Measurements from ENCODE around the gene ADGRG6.
"Not testable (repeated sequence)": the region's sequence is repeated elsewhere in the genome, so short reads cannot be mapped to it uniquely, and the experiment has no call there.

The ADGRG6 gene

GRCh38 chr6:142417331-142417750, 115.5 kb downstream of the ADGRG6 start:
- DNase-seq, result no peak
- H3K4me3 Mint-ChIP-seq, result no peak overlapping the region
- H3K9me3 Mint-ChIP-seq, result no peaks in the 10 kb centered on the region
- H3K27me3 Mint-ChIP-seq (ENCODE audit: low read depth, poor library complexity), result no peaks in the 10 kb centered on the region
- TF ChIP-seq, protein P1, sequence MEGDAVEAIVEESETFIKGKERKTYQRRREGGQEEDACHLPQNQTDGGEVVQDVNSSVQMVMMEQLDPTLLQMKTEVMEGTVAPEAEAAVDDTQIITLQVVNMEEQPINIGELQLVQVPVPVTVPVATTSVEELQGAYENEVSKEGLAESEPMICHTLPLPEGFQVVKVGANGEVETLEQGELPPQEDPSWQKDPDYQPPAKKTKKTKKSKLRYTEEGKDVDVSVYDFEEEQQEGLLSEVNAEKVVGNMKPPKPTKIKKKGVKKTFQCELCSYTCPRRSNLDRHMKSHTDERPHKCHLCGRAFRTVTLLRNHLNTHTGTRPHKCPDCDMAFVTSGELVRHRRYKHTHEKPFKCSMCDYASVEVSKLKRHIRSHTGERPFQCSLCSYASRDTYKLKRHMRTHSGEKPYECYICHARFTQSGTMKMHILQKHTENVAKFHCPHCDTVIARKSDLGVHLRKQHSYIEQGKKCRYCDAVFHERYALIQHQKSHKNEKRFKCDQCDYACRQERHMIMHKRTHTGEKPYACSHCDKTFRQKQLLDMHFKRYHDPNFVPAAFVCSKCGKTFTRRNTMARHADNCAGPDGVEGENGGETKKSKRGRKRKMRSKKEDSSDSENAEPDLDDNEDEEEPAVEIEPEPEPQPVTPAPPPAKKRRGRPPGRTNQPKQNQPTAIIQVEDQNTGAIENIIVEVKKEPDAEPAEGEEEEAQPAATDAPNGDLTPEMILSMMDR (IDR thresholded peaks at IDR 0.05), result no peak
- no peak overlapping the region for H3K27ac Mint-ChIP-seq
- no peaks in the 10 kb centered on the region for H3K4me1 Mint-ChIP-seq
- H3K36me3 Mint-ChIP-seq (ENCODE audit: low read depth), result no peaks in the 10 kb centered on the region

- TF ChIP-seq, protein P1 (IDR thresholded peaks at IDR 0.05), result no peak
- H3K27ac Mint-ChIP-seq, result no peak overlapping the region
- H3K9me3 Mint-ChIP-seq, result no peaks in the 10 kb centered on the region
- no peaks in the 10 kb centered on the region for H3K4me1 Mint-ChIP-seq
- H3K36me3 Mint-ChIP-seq (ENCODE audit: low read depth), result no peaks in the 10 kb centered on the region
- no peak for DNase-seq
- no peak overlapping the region for H3K4me3 Mint-ChIP-seq
- H3K27me3 Mint-ChIP-seq (ENCODE audit: low read depth, poor library complexity), result no peaks in the 10 kb centered on the region
Observed at GRCh38 chr6:142419071-142419470, 117.3 kb downstream of the ADGRG6 start.

GRCh38 chr6:142420802-142421201, 119.0 kb downstream of the ADGRG6 start:
- TF ChIP-seq, protein P1 (IDR thresholded peaks at IDR 0.05), result no peak
- Mint-ChIP-seq H3K36me3 (ENCODE audit: low read depth) (no peaks in the 10 kb centered on the region), H3K27ac (no peak overlapping the region), H3K4me3 (no peak overlapping the region), H3K4me1 (no peaks in the 10 kb centered on the region), H3K9me3 (peaks cover 3% of the 10 kb centered on the region), H3K27me3 (ENCODE audit: low read depth, poor library complexity) (no peaks in the 10 kb centered on the region)
- no peak for DNase-seq

- Mint-ChIP-seq H3K27me3 (ENCODE audit: low read depth, poor library complexity) (no peaks in the 10 kb centered on the region), H3K4me1 (no peaks in the 10 kb centered on the region), H3K27ac (no peak overlapping the region), H3K36me3 (ENCODE audit: low read depth) (no peaks in the 10 kb centered on the region), H3K9me3 (peaks cover 3% of the 10 kb centered on the region), H3K4me3 (no peak overlapping the region)
- TF ChIP-seq, protein P1 (IDR thresholded peaks at IDR 0.05), result no peak
- no peak for DNase-seq
Observed at GRCh38 chr6:142421285-142422117, 119.7 kb downstream of the ADGRG6 start.

- not testable (repeated sequence) for H3K4me3 Mint-ChIP-seq; H3K27ac Mint-ChIP-seq; H3K4me1 Mint-ChIP-seq; DNase-seq; H3K36me3 Mint-ChIP-seq (ENCODE audit: low read depth); H3K27me3 Mint-ChIP-seq (ENCODE audit: low read depth, poor library complexity)
- peaks cover 14% of the 10 kb centered on the region for H3K9me3 Mint-ChIP-seq
Observed at GRCh38 chr6:142426444-142427132, 124.8 kb downstream of the ADGRG6 start.

DNA sequence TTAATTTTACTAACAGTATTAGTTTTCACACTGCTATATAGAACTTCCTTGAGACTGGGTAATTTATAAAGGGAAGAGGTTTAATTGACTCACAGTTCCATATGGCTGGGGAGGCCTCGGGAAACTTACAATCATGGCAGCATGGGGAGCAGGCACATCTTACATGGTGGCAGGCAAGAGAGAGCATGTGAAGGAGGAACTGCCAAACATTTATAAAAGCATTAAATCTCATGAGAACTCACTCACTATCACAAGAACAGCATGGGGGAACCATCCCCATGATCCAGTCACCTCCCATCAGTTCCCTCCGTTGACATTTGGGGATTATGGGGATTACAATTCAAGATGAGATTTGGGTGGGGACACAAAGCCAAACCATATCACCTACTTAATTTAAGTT, 126.7 kb downstream of the ADGRG6 start:
- not testable (repeated sequence) for H3K36me3 Mint-ChIP-seq (ENCODE audit: low read depth); H3K27me3 Mint-ChIP-seq (ENCODE audit: low read depth, poor library complexity); H3K4me1 Mint-ChIP-seq; H3K4me3 Mint-ChIP-seq; H3K27ac Mint-ChIP-seq; DNase-seq
- H3K9me3 Mint-ChIP-seq, result peaks cover 14% of the 10 kb centered on the region
